Measurements from ENCODE around the gene LRRTM4.
"Not testable (repeated sequence)": the region's sequence is repeated elsewhere in the genome, so short reads cannot be mapped to it uniquely, and the experiment has no call there.

Gene LRRTM4

GRCh38 chr2:77192811-77193289 is 329.3 kb downstream of the LRRTM4 start:
- Histone ChIP-seq H3K27ac (no peak overlapping the region), H3K4me3 (no peak overlapping the region)

GRCh38 chr2:77191665-77192064 is 330.5 kb downstream of the LRRTM4 start:
- Histone ChIP-seq H3K4me3 (no peak overlapping the region), H3K27ac (no peak overlapping the region)

- H3K4me3 ChIP-seq = no peak overlapping the region
- no peak overlapping the region for H3K27ac ChIP-seq
These were observed 331.3 kb downstream of the LRRTM4 start for GRCh38 chr2:77190721-77191346.

GRCh38 chr2:77185052-77185451 is 337.1 kb downstream of the LRRTM4 start:
- no peak overlapping the region for H3K4me3 ChIP-seq
- H3K27ac ChIP-seq = no peak overlapping the region

- no peak overlapping the region for H3K4me3 ChIP-seq
These were observed 342.9 kb downstream of the LRRTM4 start for GRCh38 chr2:77179297-77179696.

GRCh38 chr2:77175266-77175780 is 346.9 kb downstream of the LRRTM4 start:
- not testable (repeated sequence) for H3K27ac ChIP-seq, H3K4me3 ChIP-seq

More at GRCh38 chr2:77179297-77179696, 342.9 kb downstream of the LRRTM4 start:
- H3K27ac ChIP-seq = no peak overlapping the region

GRCh38 chr2:77169426-77169825 is 352.8 kb downstream of the LRRTM4 start:
- Histone ChIP-seq H3K27ac (no peak overlapping the region), H3K4me3 (no peak overlapping the region)

GRCh38 chr2:77164021-77164420 is 358.2 kb downstream of the LRRTM4 start:
- not testable (repeated sequence) for H3K4me3 ChIP-seq, H3K27ac ChIP-seq

GRCh38 chr2:77161009-77161408 is 361.2 kb downstream of the LRRTM4 start:
- H3K27ac ChIP-seq = no peak overlapping the region
- H3K4me3 ChIP-seq = no peak overlapping the region

GRCh38 chr2:77156599-77156998 is 365.6 kb downstream of the LRRTM4 start:
- no peak overlapping the region for H3K4me3 ChIP-seq
- H3K27ac ChIP-seq = no peak overlapping the region

- no peak overlapping the region for H3K27ac ChIP-seq
- no peak overlapping the region for H3K4me3 ChIP-seq
These were observed 366.7 kb downstream of the LRRTM4 start for GRCh38 chr2:77155511-77155910.

- Histone ChIP-seq H3K4me3 (no peak overlapping the region), H3K27ac (no peak overlapping the region)
These were observed 372.6 kb downstream of the LRRTM4 start for GRCh38 chr2:77149565-77149964.

- Histone ChIP-seq H3K4me3 (no peak overlapping the region), H3K27ac (no peak overlapping the region)
These were observed 375.0 kb downstream of the LRRTM4 start for GRCh38 chr2:77147153-77147552.

- Histone ChIP-seq H3K4me3 (no peak overlapping the region), H3K27ac (no peak overlapping the region)
These were observed 377.4 kb downstream of the LRRTM4 start for GRCh38 chr2:77144772-77145171.

GRCh38 chr2:77142141-77142540 is 380.0 kb downstream of the LRRTM4 start:
- no peak overlapping the region for H3K4me3 ChIP-seq
- no peak overlapping the region for H3K27ac ChIP-seq

GRCh38 chr2:77128479-77128878 is 393.7 kb downstream of the LRRTM4 start:
- not testable (repeated sequence) for H3K4me3 ChIP-seq, H3K27ac ChIP-seq

GRCh38 chr2:77127345-77127744 is 394.8 kb downstream of the LRRTM4 start:
- Histone ChIP-seq H3K27ac (no peak overlapping the region), H3K4me3 (no peak overlapping the region)

GRCh38 chr2:77121518-77121917 is 400.7 kb downstream of the LRRTM4 start:
- H3K4me3 ChIP-seq = no peak overlapping the region
- H3K27ac ChIP-seq = no peak overlapping the region

GRCh38 chr2:77119333-77119732 is 402.8 kb downstream of the LRRTM4 start:
- H3K4me3 ChIP-seq = no peak overlapping the region
- H3K27ac ChIP-seq = no peak overlapping the region

- Histone ChIP-seq H3K27ac (no peak overlapping the region), H3K4me3 (no peak overlapping the region)
These were observed 413.3 kb downstream of the LRRTM4 start for GRCh38 chr2:77108915-77109314.

GRCh38 chr2:77105008-77105407 is 417.2 kb downstream of the LRRTM4 start:
- no peak overlapping the region for H3K27ac ChIP-seq
- H3K4me3 ChIP-seq = no peak overlapping the region

- no peak overlapping the region for H3K27ac ChIP-seq
- no peak overlapping the region for H3K4me3 ChIP-seq
These were observed 417.6 kb downstream of the LRRTM4 start for GRCh38 chr2:77104554-77104953.
